OCI-LY7 (cell line): ENCODE results near the gene SLC41A3.

ENCODE experiments used
- CTCF ChIP-seq: fragments of 200-600 bp; sonication (generic); conservative IDR thresholded peaks from 2 replicates; pipeline ENCODE4 v1.5.1; 2014; ENCODE audit warnings: mild to moderate bottlenecking, antibody characterized with exemption, low read length, moderate library complexity, mixed read lengths
- EZH2phosphoT487 ChIP-seq: fragments of 200-600 bp; sonication (generic); IDR thresholded peaks from 2 replicates; pipeline ENCODE4 v1.6.1; 2018; ENCODE audit warnings: low read depth, borderline replicate concordance, mild to moderate bottlenecking, mixed run types, antibody characterized with exemption, low read length, moderate library complexity, mixed read lengths

DNA sequence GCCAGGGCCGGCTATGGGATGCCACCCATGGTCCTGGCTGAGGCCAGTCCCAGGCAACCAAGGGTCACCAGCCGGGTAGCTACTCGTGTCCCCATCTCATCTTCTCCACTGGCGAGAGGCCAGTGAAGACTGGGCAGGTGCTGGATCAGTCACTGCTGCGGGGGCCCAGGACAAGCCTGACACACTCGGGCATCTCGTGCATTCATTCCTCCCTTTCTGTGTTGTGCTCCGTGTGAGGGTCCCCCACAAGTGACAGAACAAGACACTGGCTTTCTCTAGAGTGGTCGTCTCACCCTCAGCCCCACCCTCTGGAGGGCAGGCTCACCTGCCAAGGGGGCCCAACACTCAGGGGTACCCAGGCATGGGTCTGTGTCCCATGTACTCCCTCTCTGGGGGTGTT is 66.6 kb downstream of the SLC41A3 start:
- no peak for TF ChIP-seq CTCF
- no peak for TF ChIP-seq EZH2phosphoT487
